ENCODE data around the gene PLA2G2C.

PLA2G2C gene

DNA sequence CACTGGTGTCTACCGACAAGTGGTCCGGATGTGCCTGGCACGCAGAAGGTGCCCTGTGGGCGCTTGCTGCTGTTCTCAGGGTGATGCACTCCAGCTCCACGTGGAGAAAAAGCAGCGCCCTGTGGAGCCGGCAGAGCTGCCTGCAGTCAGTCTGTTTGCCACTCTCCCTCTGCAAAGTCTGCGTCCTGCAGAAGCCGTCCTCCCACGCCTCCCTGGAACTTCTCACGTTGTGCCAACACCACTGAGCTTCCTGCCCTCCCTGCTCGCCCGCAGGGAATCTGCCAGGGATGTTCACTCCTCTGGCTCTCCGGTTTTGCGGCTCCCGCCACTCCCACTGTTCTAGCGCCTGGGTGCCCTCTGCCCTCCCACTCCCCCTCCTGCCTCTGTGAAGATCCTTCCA, 20.3 kb downstream of the PLA2G2C start:
- Histone ChIP-seq H3K4me3 (ENCODE audit: low read depth in 1 of 2, low read length in 2 of 2) (no peak overlapping the region), H3K9me3 (ENCODE audit: control insufficient read depth in 1 of 2, low read length in 2 of 2) (peaks cover 0 to 7% of the 10 kb centered on the region in 2 donors), H3K27ac (ENCODE audit: low read length) (no peak overlapping the region)

GRCh38 chr1:20165522-20165951, 20.8 kb downstream of the PLA2G2C start:
- peaks cover 2 to 11% of the 10 kb centered on the region in 2 donors for H3K9me3 ChIP-seq (ENCODE audit: control insufficient read depth in 1 of 2, low read length in 2 of 2)
- no peak overlapping the region for H3K4me3 ChIP-seq (ENCODE audit: low read depth in 1 of 2, low read length in 2 of 2)
- H3K27ac ChIP-seq (ENCODE audit: low read length) = no peak overlapping the region
- no peaks in the 10 kb centered on the region for H3K36me3 ChIP-seq (ENCODE audit: control insufficient read depth in 1 of 2, insufficient read depth in 2 of 2, low read length in 2 of 2)
- peaks cover 0 to 13% of the 10 kb centered on the region in 2 donors for H3K4me1 ChIP-seq (ENCODE audit: control insufficient read depth in 1 of 2, insufficient read depth in 2 of 2, low read length in 2 of 2)
- no peaks in the 10 kb centered on the region for H3K27me3 ChIP-seq (ENCODE audit: low read depth, low read length)

More for the DNA sequence above, 20.3 kb downstream of the PLA2G2C start:
- Histone ChIP-seq H3K4me1 (ENCODE audit: control insufficient read depth in 1 of 2, insufficient read depth in 2 of 2, low read length in 2 of 2) (peaks cover 0 to 13% of the 10 kb centered on the region in 2 donors), H3K27me3 (ENCODE audit: low read depth, low read length) (no peaks in the 10 kb centered on the region), H3K36me3 (ENCODE audit: control insufficient read depth in 1 of 2, insufficient read depth in 2 of 2, low read length in 2 of 2) (no peaks in the 10 kb centered on the region)

DNA sequence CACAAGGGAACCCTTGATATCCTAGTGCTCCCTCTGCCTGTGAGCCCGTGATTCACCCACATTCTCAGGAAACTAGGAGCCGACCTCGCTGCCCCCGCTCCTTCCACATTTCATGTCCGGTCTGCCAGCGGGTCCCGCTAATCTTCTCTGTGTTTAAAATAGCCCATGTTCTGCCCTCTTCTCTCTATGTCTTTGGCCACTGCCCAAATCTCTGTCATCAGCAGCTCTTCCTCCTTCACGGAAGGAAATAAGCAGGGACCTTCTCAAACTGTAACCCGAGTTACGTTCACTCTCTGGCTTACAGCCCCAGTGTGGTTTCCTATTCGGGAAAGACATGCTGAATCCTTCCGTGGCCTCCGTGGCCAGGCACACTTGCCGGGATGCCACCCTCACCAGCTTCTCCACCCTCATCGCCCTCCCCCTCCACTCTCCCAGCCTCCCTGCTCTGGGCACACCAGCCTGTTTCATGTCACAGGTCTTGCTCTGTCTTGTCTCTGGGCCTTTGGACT, 21.6 kb downstream of the PLA2G2C start:
- peaks cover 0 to 13% of the 10 kb centered on the region in 2 donors for H3K4me1 ChIP-seq (ENCODE audit: control insufficient read depth in 1 of 2, insufficient read depth in 2 of 2, low read length in 2 of 2)
- no peak overlapping the region for H3K27ac ChIP-seq (ENCODE audit: low read length)
- peaks cover 9 to 19% of the 10 kb centered on the region in 2 donors for H3K9me3 ChIP-seq (ENCODE audit: control insufficient read depth in 1 of 2, low read length in 2 of 2)
- H3K27me3 ChIP-seq (ENCODE audit: low read depth, low read length) = no peaks in the 10 kb centered on the region
- no peak overlapping the region for H3K4me3 ChIP-seq (ENCODE audit: low read depth in 1 of 2, low read length in 2 of 2)
- H3K36me3 ChIP-seq (ENCODE audit: control insufficient read depth in 1 of 2, insufficient read depth in 2 of 2, low read length in 2 of 2) = no peaks in the 10 kb centered on the region

- H3K27ac ChIP-seq (ENCODE audit: low read length) = no peak overlapping the region
- H3K27me3 ChIP-seq (ENCODE audit: low read depth, low read length) = no peaks in the 10 kb centered on the region
- H3K9me3 ChIP-seq (ENCODE audit: control insufficient read depth in 1 of 2, low read length in 2 of 2) = peaks cover 12 to 30% of the 10 kb centered on the region in 2 donors
- H3K36me3 ChIP-seq (ENCODE audit: control insufficient read depth in 1 of 2, insufficient read depth in 2 of 2, low read length in 2 of 2) = no peaks in the 10 kb centered on the region
- peak overlapping the region in 1 of 2 donors; percentile 20 for H3K4me3 ChIP-seq (ENCODE audit: low read depth in 1 of 2, low read length in 2 of 2)
- H3K4me1 ChIP-seq (ENCODE audit: control insufficient read depth in 1 of 2, insufficient read depth in 2 of 2, low read length in 2 of 2) = no peaks in the 10 kb centered on the region
Observed at GRCh38 chr1:20160034-20160433, 26.3 kb downstream of the PLA2G2C start.

- no peaks in the 10 kb centered on the region for H3K27me3 ChIP-seq (ENCODE audit: low read depth, low read length)
- H3K4me3 ChIP-seq (ENCODE audit: low read depth in 1 of 2, low read length in 2 of 2) = no peak overlapping the region
- H3K27ac ChIP-seq (ENCODE audit: low read length) = no peak overlapping the region
- no peaks in the 10 kb centered on the region for H3K36me3 ChIP-seq (ENCODE audit: control insufficient read depth in 1 of 2, insufficient read depth in 2 of 2, low read length in 2 of 2)
- peaks cover 12 to 30% of the 10 kb centered on the region in 2 donors for H3K9me3 ChIP-seq (ENCODE audit: control insufficient read depth in 1 of 2, low read length in 2 of 2)
- H3K4me1 ChIP-seq (ENCODE audit: control insufficient read depth in 1 of 2, insufficient read depth in 2 of 2, low read length in 2 of 2) = no peaks in the 10 kb centered on the region
Observed at GRCh38 chr1:20158358-20159070, 27.8 kb downstream of the PLA2G2C start.

DNA sequence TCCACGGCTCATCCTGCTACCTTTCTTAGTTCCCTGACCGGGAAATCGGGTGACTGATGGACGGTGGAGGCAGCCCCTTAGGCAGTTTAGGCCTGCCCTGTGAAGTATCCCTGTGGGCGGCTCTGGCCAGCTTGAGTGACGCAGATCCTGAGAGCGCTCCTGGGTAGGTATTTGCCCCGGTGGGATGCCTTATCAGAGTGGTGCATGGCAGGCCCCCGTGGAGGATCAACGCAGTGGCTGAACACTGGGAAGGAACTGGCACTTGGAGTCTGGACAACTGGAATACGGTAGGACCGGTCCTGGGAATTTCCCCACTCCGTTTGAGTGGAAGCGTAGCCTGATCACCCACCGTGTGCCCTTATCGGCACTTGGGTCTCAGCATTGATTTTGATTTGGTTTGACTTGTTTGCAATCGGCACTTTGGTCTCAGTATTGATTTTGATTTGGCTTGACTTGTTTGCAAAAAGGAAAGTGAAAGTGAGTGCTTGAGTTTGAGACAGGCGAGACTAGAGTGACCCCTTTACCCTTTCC, 32.0 kb downstream of the PLA2G2C start:
- no peak overlapping the region for H3K27ac ChIP-seq (ENCODE audit: low read length)
- H3K9me3 ChIP-seq (ENCODE audit: control insufficient read depth in 1 of 2, low read length in 2 of 2) = peaks cover 0 to 7% of the 10 kb centered on the region in 2 donors
- peak overlapping the region in 1 of 2 donors; percentile 19 for H3K4me3 ChIP-seq (ENCODE audit: low read depth in 1 of 2, low read length in 2 of 2)
- peaks cover 6 to 15% of the 10 kb centered on the region in 2 donors for H3K4me1 ChIP-seq (ENCODE audit: control insufficient read depth in 1 of 2, insufficient read depth in 2 of 2, low read length in 2 of 2)
- H3K27me3 ChIP-seq (ENCODE audit: low read depth, low read length) = no peaks in the 10 kb centered on the region
- no peaks in the 10 kb centered on the region for H3K36me3 ChIP-seq (ENCODE audit: control insufficient read depth in 1 of 2, insufficient read depth in 2 of 2, low read length in 2 of 2)

GRCh38 chr1:20153000-20153418, 33.3 kb downstream of the PLA2G2C start:
- no peak overlapping the region for H3K4me3 ChIP-seq (ENCODE audit: low read depth in 1 of 2, low read length in 2 of 2)
- peaks cover 6 to 15% of the 10 kb centered on the region in 2 donors for H3K4me1 ChIP-seq (ENCODE audit: control insufficient read depth in 1 of 2, insufficient read depth in 2 of 2, low read length in 2 of 2)
- H3K9me3 ChIP-seq (ENCODE audit: control insufficient read depth in 1 of 2, low read length in 2 of 2) = no peaks in the 10 kb centered on the region
- H3K27ac ChIP-seq (ENCODE audit: low read length) = peak overlapping the region; percentile 14
- no peaks in the 10 kb centered on the region for H3K27me3 ChIP-seq (ENCODE audit: low read depth, low read length)
- H3K36me3 ChIP-seq (ENCODE audit: control insufficient read depth in 1 of 2, insufficient read depth in 2 of 2, low read length in 2 of 2) = no peaks in the 10 kb centered on the region

- Histone ChIP-seq H3K9me3 (ENCODE audit: control insufficient read depth in 1 of 2, low read length in 2 of 2) (no peaks in the 10 kb centered on the region), H3K27ac (ENCODE audit: low read length) (peak overlapping the region; percentile 14), H3K27me3 (ENCODE audit: low read depth, low read length) (no peaks in the 10 kb centered on the region), H3K36me3 (ENCODE audit: control insufficient read depth in 1 of 2, insufficient read depth in 2 of 2, low read length in 2 of 2) (no peaks in the 10 kb centered on the region), H3K4me3 (ENCODE audit: low read depth in 1 of 2, low read length in 2 of 2) (peak overlapping the region; percentile 60 to 68), H3K4me1 (ENCODE audit: control insufficient read depth in 1 of 2, insufficient read depth in 2 of 2, low read length in 2 of 2) (peaks cover 6 to 15% of the 10 kb centered on the region in 2 donors)
Observed at GRCh38 chr1:20152599-20152930, 33.8 kb downstream of the PLA2G2C start.

- H3K27ac ChIP-seq (ENCODE audit: low read length) = no peak overlapping the region
- no peaks in the 10 kb centered on the region for H3K9me3 ChIP-seq (ENCODE audit: control insufficient read depth in 1 of 2, low read length in 2 of 2)
- no peaks in the 10 kb centered on the region for H3K27me3 ChIP-seq (ENCODE audit: low read depth, low read length)
- H3K4me3 ChIP-seq (ENCODE audit: low read depth in 1 of 2, low read length in 2 of 2) = peak overlapping the region; percentile 60 to 68
- H3K4me1 ChIP-seq (ENCODE audit: control insufficient read depth in 1 of 2, insufficient read depth in 2 of 2, low read length in 2 of 2) = peaks cover 6 to 15% of the 10 kb centered on the region in 2 donors
- H3K36me3 ChIP-seq (ENCODE audit: control insufficient read depth in 1 of 2, insufficient read depth in 2 of 2, low read length in 2 of 2) = no peaks in the 10 kb centered on the region
Observed at GRCh38 chr1:20151906-20152598, 34.3 kb downstream of the PLA2G2C start.

GRCh38 chr1:20150969-20151368, 35.3 kb downstream of the PLA2G2C start:
- no peaks in the 10 kb centered on the region for H3K27me3 ChIP-seq (ENCODE audit: low read depth, low read length)
- no peaks in the 10 kb centered on the region for H3K9me3 ChIP-seq (ENCODE audit: control insufficient read depth in 1 of 2, low read length in 2 of 2)
- no peak overlapping the region for H3K27ac ChIP-seq (ENCODE audit: low read length)
- H3K36me3 ChIP-seq (ENCODE audit: control insufficient read depth in 1 of 2, insufficient read depth in 2 of 2, low read length in 2 of 2) = no peaks in the 10 kb centered on the region
- no peak overlapping the region for H3K4me3 ChIP-seq (ENCODE audit: low read depth in 1 of 2, low read length in 2 of 2)
- peaks cover 6 to 15% of the 10 kb centered on the region in 2 donors for H3K4me1 ChIP-seq (ENCODE audit: control insufficient read depth in 1 of 2, insufficient read depth in 2 of 2, low read length in 2 of 2)

DNA sequence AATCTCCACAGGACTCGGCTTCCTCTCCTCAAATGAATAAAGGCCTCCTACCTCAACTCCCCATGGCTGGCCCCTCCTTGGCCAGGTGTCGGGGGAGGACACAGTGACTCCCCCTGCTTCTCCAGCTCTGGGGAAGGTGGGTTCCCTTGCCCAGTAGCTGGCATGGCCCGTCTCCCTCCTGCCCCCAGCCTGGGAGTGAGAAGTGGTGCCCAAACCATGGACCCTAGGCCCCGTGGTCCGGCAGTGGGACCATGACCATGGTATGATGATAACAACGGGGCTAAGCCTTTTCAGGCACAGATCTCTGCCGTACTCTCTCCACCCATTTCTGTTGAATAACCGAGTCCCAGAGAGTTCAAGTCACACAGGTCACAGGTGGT, 36.0 kb downstream of the PLA2G2C start:
- Histone ChIP-seq H3K27me3 (ENCODE audit: low read depth, low read length) (no peaks in the 10 kb centered on the region), H3K27ac (ENCODE audit: low read length) (no peak overlapping the region), H3K9me3 (ENCODE audit: control insufficient read depth in 1 of 2, low read length in 2 of 2) (no peaks in the 10 kb centered on the region), H3K4me1 (ENCODE audit: control insufficient read depth in 1 of 2, insufficient read depth in 2 of 2, low read length in 2 of 2) (peaks cover 6 to 15% of the 10 kb centered on the region in 2 donors), H3K4me3 (ENCODE audit: low read depth in 1 of 2, low read length in 2 of 2) (no peak overlapping the region), H3K36me3 (ENCODE audit: control insufficient read depth in 1 of 2, insufficient read depth in 2 of 2, low read length in 2 of 2) (no peaks in the 10 kb centered on the region)

Measured in muscle layer of duodenum (tissue), 2 donors.